GM18502 (cell line): Measurements from ENCODE around the gene NTN4.
"Not testable (repeated sequence)": the region's sequence is repeated elsewhere in the genome, so short reads cannot be mapped to it uniquely, and the experiment has no call there.

ENCODE experiments used
- ATAC-seq: cut with Tn5 transposase; IDR thresholded peaks from one replicate; pipeline ENCODE4 v1.9.1; 2021; ENCODE audit warnings: mild to moderate bottlenecking; ENCODE audit not compliant: unreplicated experiment, poor library complexity

NTN4 gene

GRCh38 chr12:95633732-95634465 is 156.7 kb downstream of the NTN4 start:
- ATAC-seq, result no peak

GRCh38 chr12:95633049-95633731 is 157.4 kb downstream of the NTN4 start:
- no peak for ATAC-seq

- ATAC-seq, result no peak
These were observed 160.1 kb downstream of the NTN4 start for GRCh38 chr12:95630496-95630895.

GRCh38 chr12:95629392-95629791 is 161.2 kb downstream of the NTN4 start:
- ATAC-seq, result no peak

- ATAC-seq, result no peak
These were observed 163.7 kb downstream of the NTN4 start for GRCh38 chr12:95626854-95627253.

GRCh38 chr12:95625012-95625411 is 165.6 kb downstream of the NTN4 start:
- no peak for ATAC-seq

- no peak for ATAC-seq
These were observed 166.0 kb downstream of the NTN4 start for GRCh38 chr12:95624589-95624988.

GRCh38 chr12:95623554-95624170 is 166.9 kb downstream of the NTN4 start:
- no peak for ATAC-seq

- ATAC-seq, result no peak
These were observed 167.7 kb downstream of the NTN4 start for GRCh38 chr12:95622879-95623278.

- ATAC-seq, result no peak
These were observed 168.8 kb downstream of the NTN4 start for GRCh38 chr12:95621725-95622124.

- no peak for ATAC-seq
These were observed 170.4 kb downstream of the NTN4 start for GRCh38 chr12:95620171-95620570.

- ATAC-seq, result not testable (repeated sequence)
These were observed 174.1 kb downstream of the NTN4 start for GRCh38 chr12:95616470-95616869.

- ATAC-seq, result no peak
These were observed 174.8 kb downstream of the NTN4 start for GRCh38 chr12:95615749-95616148.

GRCh38 chr12:95614390-95614982 is 176.1 kb downstream of the NTN4 start:
- ATAC-seq, result no peak

GRCh38 chr12:95613021-95613420 is 177.5 kb downstream of the NTN4 start:
- no peak for ATAC-seq

- ATAC-seq, result no peak
These were observed 178.8 kb downstream of the NTN4 start for GRCh38 chr12:95611676-95612309.

- no peak for ATAC-seq
These were observed 182.1 kb downstream of the NTN4 start for GRCh38 chr12:95608252-95609033.
